Tibial artery (tissue), 4 donors: Measurements from ENCODE around the gene OSBPL2.
A peak's percentile ranks its signal among the peaks of the same experiment; 100 is the strongest.

Experiments
- DNase-seq, 2 donors: peaks; one replicate each; pipeline ENCODE4 v3.0.0-alpha.2; 2019
- H3K27ac ChIP-seq, 2 donors: fragments of 200-600 bp; sonication (generic) in 1 of 2; 1 replicate in 1 of 2; 2 replicates in 1 of 2; pipeline ENCODE4 v1.5.1; 2018 to 2019; ENCODE audit warnings: mild to moderate bottlenecking in 1 of 2
- H3K27me3 ChIP-seq, 2 donors: fragments of 200-600 bp; sonication (generic) in 1 of 2; one replicate each; pipeline versions ENCODE4 v1.5.1 to v1.6.0; 2016 to 2019
- H3K36me3 ChIP-seq, 3 donors: fragments of 200-600 bp; sonication (generic) in 2 of 3; one replicate each; pipeline ENCODE4 v1.5.1; 2016 to 2019; ENCODE audit warnings: mild to moderate bottlenecking in 2 of 3
- H3K4me1 ChIP-seq, 4 donors: fragments of 200-600 bp; sonication (generic) in 2 of 4; 1 replicate in 3 of 4; 2 replicates in 1 of 4; pipeline ENCODE4 v1.5.1; 2016 to 2019
- H3K4me3 ChIP-seq, 2 donors: fragments of 200-600 bp; sonication (generic) in 1 of 2; 1 replicate in 1 of 2; 2 replicates in 1 of 2; pipeline ENCODE4 v1.5.1; 2018 to 2019; ENCODE audit warnings: mild to moderate bottlenecking in 2 of 2
- H3K9me3 ChIP-seq, 3 donors: fragments of 200-600 bp; sonication (generic) in 1 of 3; one replicate each; pipeline ENCODE4 v1.5.1; 2016 to 2019
- CTCF ChIP-seq, 2 experiments: fragments of 200-600 bp in 1 of 2; fragments of 450-650 bp in 1 of 2; IDR thresholded peaks; one replicate each; pipeline ENCODE4 v1.5.1; 2017 to 2019; ENCODE audit warnings: antibody characterized with exemption in 2 of 2, mild to moderate bottlenecking in 1 of 2, moderate library complexity in 1 of 2
- intact Hi-C: fragments of 100-400 bp; cut with DNase I; formaldehyde crosslinking; loops from one replicate; pipeline ENCODE4 v1.15.0; 2023; ENCODE audit warnings: low total_unique reads

Gene OSBPL2

GRCh38 chr20:62292108-62292507 lies 53.8 kb downstream of the OSBPL2 start:
- Histone ChIP-seq H3K36me3 (peaks cover 55 to 86% (median 79%) of the 10 kb centered on the region in 3 donors), H3K27me3 (no peaks in the 10 kb centered on the region), H3K4me1 (no peaks in the 10 kb centered on the region), H3K27ac (no peak overlapping the region), H3K4me3 (no peak overlapping the region), H3K9me3 (no peaks in the 10 kb centered on the region)
- no peak for TF ChIP-seq CTCF (IDR thresholded peaks at IDR 0.05)
- DNase-seq = no peak
- intact Hi-C loops = no loop called here

GRCh38 chr20:62293111-62293784 lies 54.9 kb downstream of the OSBPL2 start:
- Histone ChIP-seq H3K36me3 (peaks cover 49 to 88% (median 70%) of the 10 kb centered on the region in 3 donors), H3K4me3 (no peak overlapping the region), H3K4me1 (no peaks in the 10 kb centered on the region), H3K27ac (no peak overlapping the region), H3K27me3 (no peaks in the 10 kb centered on the region), H3K9me3 (no peaks in the 10 kb centered on the region)
- no peak for TF ChIP-seq CTCF (IDR thresholded peaks at IDR 0.05)
- DNase-seq = no peak
- intact Hi-C loops = no loop called here

- DNase-seq = no peak
- no peaks in the 10 kb centered on the region for H3K4me1 ChIP-seq
- no peaks in the 10 kb centered on the region for H3K27me3 ChIP-seq
- intact Hi-C loops = no loop called here
- peaks cover 48 to 90% (median 64%) of the 10 kb centered on the region in 3 donors for H3K36me3 ChIP-seq
- no peaks in the 10 kb centered on the region for H3K9me3 ChIP-seq
- no peak overlapping the region for H3K27ac ChIP-seq
- no peak overlapping the region for H3K4me3 ChIP-seq
- TF ChIP-seq CTCF (IDR thresholded peaks at IDR 0.05) = no peak
Measured at GRCh38 chr20:62293946-62294345, 55.6 kb downstream of the OSBPL2 start.

- Histone ChIP-seq H3K4me1 (no peaks in the 10 kb centered on the region), H3K9me3 (no peaks in the 10 kb centered on the region), H3K27ac (no peak overlapping the region), H3K36me3 (peaks cover 43 to 85% (median 58%) of the 10 kb centered on the region in 3 donors), H3K4me3 (no peak overlapping the region), H3K27me3 (no peaks in the 10 kb centered on the region)
- intact Hi-C loops = no loop called here
- TF ChIP-seq CTCF (IDR thresholded peaks at IDR 0.05) = no peak
- DNase-seq = no peak
Measured at GRCh38 chr20:62294516-62294915, 56.2 kb downstream of the OSBPL2 start.

- no peak overlapping the region for H3K27ac ChIP-seq
- no peaks in the 10 kb centered on the region for H3K27me3 ChIP-seq
- H3K4me3 ChIP-seq = no peak overlapping the region
- no peaks in the 10 kb centered on the region for H3K9me3 ChIP-seq
- no peaks in the 10 kb centered on the region for H3K4me1 ChIP-seq
- H3K36me3 ChIP-seq = peaks cover 22 to 69% (median 45%) of the 10 kb centered on the region in 3 donors
- intact Hi-C loops = no loop called here
- TF ChIP-seq CTCF (IDR thresholded peaks at IDR 0.05) = no peak
- peak in 1 of 2 donors; percentile 62 for DNase-seq
Measured at GRCh38 chr20:62296724-62297448, 58.6 kb downstream of the OSBPL2 start.
